CD8-positive, alpha-beta memory T cell (primary cell): ENCODE results near the gene TCP1. TPM values are rescaled to one million over a fixed set of nuclear protein-coding genes. Genes with fewer than 3 reads are reported as not detected.
"Not testable (repeated sequence)": the region's sequence is repeated elsewhere in the genome, so short reads cannot be mapped to it uniquely, and the experiment has no call there.

Experiments
- CTCF ChIA-PET: fragments of 350-600 bp; sonication (Branson Sonifier 250); formaldehyde crosslinking; loops from one replicate; lab custom pipeline; 2021; ENCODE audit warnings: antibody characterized with exemption; lab: Charles Lee
- POLR2A ChIA-PET: fragments of 350-600 bp; sonication (Branson Sonifier 250); formaldehyde crosslinking; loops from one replicate; lab custom pipeline; 2021; ENCODE audit warnings: antibody characterized with exemption; lab: Charles Lee
- DNase-seq, 5 donors: peaks; one replicate each; pipeline versions ENCODE4 v3.0.0 to v3.0.0-alpha.2; 2020 to 2022; ENCODE audit warnings: mixed read lengths in 1 of 5
- H3K27ac ChIP-seq: one replicate; pipeline ENCODE4 v1.7.0; 2013; ENCODE audit warnings: low read depth, mild to moderate bottlenecking, low read length, moderate library complexity
- H3K27me3 ChIP-seq: 2 replicates; pipeline ENCODE4 v1.7.0; 2013; ENCODE audit warnings: low read length, mild to moderate bottlenecking; ENCODE audit not compliant: insufficient read depth, poor library complexity, severe bottlenecking
- H3K36me3 ChIP-seq: 2 replicates; pipeline ENCODE4 v1.7.0; 2013; ENCODE audit warnings: mild to moderate bottlenecking, low read length, moderate library complexity; ENCODE audit not compliant: insufficient read depth
- H3K4me1 ChIP-seq: 2 replicates; pipeline ENCODE4 v1.7.0; 2013; ENCODE audit warnings: mild to moderate bottlenecking, low read length, moderate library complexity; ENCODE audit not compliant: insufficient read depth
- H3K4me3 ChIP-seq: 2 replicates; pipeline ENCODE4 v1.7.0; 2013; ENCODE audit warnings: mild to moderate bottlenecking, low read length
- H3K9me3 ChIP-seq: 2 replicates; pipeline ENCODE4 v1.7.0; 2013; ENCODE audit warnings: mild to moderate bottlenecking, low read length
- H3K27ac Mint-ChIP-seq, 8 donors: one replicate each; pipeline ENCODE4 v1.8.0; 2020 to 2021; ENCODE audit warnings: mixed read lengths in 8 of 8, mild to moderate bottlenecking in 6 of 8, inconsistent platforms in 3 of 8, moderate library complexity in 3 of 8
- H3K27me3 Mint-ChIP-seq, 2 donors: one replicate each; pipeline ENCODE4 v1.8.0; 2020 to 2021; ENCODE audit warnings: mixed read lengths in 2 of 2, mild to moderate bottlenecking in 1 of 2, moderate library complexity in 1 of 2
- H3K36me3 Mint-ChIP-seq, 3 donors: one replicate each; pipeline ENCODE4 v1.8.0; 2020 to 2021; ENCODE audit warnings: mixed read lengths in 3 of 3, inconsistent platforms in 1 of 3, mild to moderate bottlenecking in 1 of 3
- H3K4me1 Mint-ChIP-seq, 3 donors: one replicate each; pipeline ENCODE4 v1.8.0; 2020 to 2021; ENCODE audit warnings: mixed read lengths in 3 of 3, inconsistent platforms in 1 of 3, mild to moderate bottlenecking in 1 of 3
- H3K4me3 Mint-ChIP-seq, 7 donors: one replicate each; pipeline ENCODE4 v1.8.0; 2020 to 2021; ENCODE audit warnings: mixed read lengths in 7 of 7, mild to moderate bottlenecking in 6 of 7, moderate library complexity in 4 of 7, inconsistent platforms in 2 of 7
- H3K9me3 Mint-ChIP-seq, 5 donors: one replicate each; pipeline ENCODE4 v1.8.0; 2020 to 2022; ENCODE audit warnings: mixed read lengths in 5 of 5, mild to moderate bottlenecking in 3 of 5, moderate library complexity in 2 of 5, inconsistent platforms in 1 of 5
- polyA plus RNA-seq: library from polyadenylated mRNA; unstranded; fragments of 300-500 nt; fragmentation: Illumina TruSeq; gene quantifications from one replicate; pipeline ENCODE4 v1.2.3, GENCODE V29; 2021
- total RNA-seq, 2 experiments: library from RNA; stranded (reverse); gene quantifications; one replicate each; pipeline ENCODE4 v1.2.3, GENCODE V29; 2021

TCP1 gene
- total and polyA plus RNA-seq, 3 experiments from 2014 or later, result 98.2 to 617 (median 589) TPM

DNA sequence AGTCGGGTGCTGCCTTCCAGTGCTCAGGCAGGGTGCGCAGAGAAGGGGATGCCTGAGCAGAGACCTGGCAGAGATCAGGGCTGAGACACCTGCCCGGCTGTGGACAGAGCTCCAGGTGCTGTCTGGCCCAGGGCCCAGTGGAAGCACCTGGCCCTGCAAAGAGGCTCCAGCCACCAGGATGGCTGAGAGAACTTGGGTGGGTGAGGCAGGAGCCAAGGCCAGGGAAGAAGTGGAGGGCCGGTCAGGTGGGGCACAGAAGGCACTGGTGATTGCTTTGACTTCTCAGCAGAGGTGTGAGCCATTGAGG, 41.9 kb upstream of the TCP1 start:
- Mint-ChIP-seq H3K27me3 (peaks cover 0 to 3% of the 10 kb centered on the region in 2 donors), H3K4me1 (peaks cover 0 to 22% (median 6%) of the 10 kb centered on the region in 3 donors), H3K27ac (peak overlapping the region in 1 of 8 donors; percentile 20), H3K36me3 (no peaks in the 10 kb centered on the region), H3K9me3 (no peaks in the 10 kb centered on the region), H3K4me3 (no peak overlapping the region)
- H3K9me3 ChIP-seq, result no peaks in the 10 kb centered on the region
- ChIA-PET POLR2A (no interaction called here), CTCF (no interaction called here)
- H3K4me3 ChIP-seq, result no peak overlapping the region
- H3K27ac ChIP-seq, result no peak overlapping the region
- peaks cover 17% of the 10 kb centered on the region for H3K4me1 ChIP-seq
- no peak for DNase-seq
- H3K27me3 ChIP-seq, result no peaks in the 10 kb centered on the region
- no peaks in the 10 kb centered on the region for H3K36me3 ChIP-seq

- H3K36me3 ChIP-seq, result no peaks in the 10 kb centered on the region
- H3K4me3 ChIP-seq, result no peak overlapping the region
- no peaks in the 10 kb centered on the region for H3K9me3 Mint-ChIP-seq
- ChIA-PET POLR2A (no interaction called here), CTCF (no interaction called here)
- no peak overlapping the region for H3K27ac ChIP-seq
- H3K4me1 ChIP-seq, result peaks cover 17% of the 10 kb centered on the region
- peaks cover 0 to 3% of the 10 kb centered on the region in 2 donors for H3K27me3 Mint-ChIP-seq
- H3K36me3 Mint-ChIP-seq, result no peaks in the 10 kb centered on the region
- DNase-seq, result no peak
- H3K27me3 ChIP-seq, result no peaks in the 10 kb centered on the region
- peaks cover 0 to 22% (median 6%) of the 10 kb centered on the region in 3 donors for H3K4me1 Mint-ChIP-seq
- H3K9me3 ChIP-seq, result no peaks in the 10 kb centered on the region
- H3K27ac Mint-ChIP-seq, result no peak overlapping the region
- no peak overlapping the region for H3K4me3 Mint-ChIP-seq
These were observed 41.3 kb upstream of the TCP1 start for GRCh38 chr6:159830501-159831372.

- no peaks in the 10 kb centered on the region for H3K36me3 Mint-ChIP-seq
- CTCF ChIA-PET, result interaction anchor here (0.6 to 1.3 kb wide), 2 partner anchors 9 to 627 kb away, joined by 3 to 4 read pairs; no protein-coding TSS in a partner anchor
- Histone ChIP-seq H3K9me3 (no peaks in the 10 kb centered on the region), H3K27ac (no peak overlapping the region), H3K4me3 (no peak overlapping the region), H3K36me3 (no peaks in the 10 kb centered on the region), H3K4me1 (peaks cover 11% of the 10 kb centered on the region), H3K27me3 (no peaks in the 10 kb centered on the region)
- POLR2A ChIA-PET, result interaction anchor here (0.8 kb wide), 1 partner anchor 40 kb away, joined by 4 read pairs; the partner anchor contains the start of genes MRPL18 and TCP1
- DNase-seq, result no peak
- no peaks in the 10 kb centered on the region for H3K9me3 Mint-ChIP-seq
- H3K27me3 Mint-ChIP-seq, result peaks cover 0 to 3% of the 10 kb centered on the region in 2 donors
- no peak overlapping the region for H3K27ac Mint-ChIP-seq
- no peak overlapping the region for H3K4me3 Mint-ChIP-seq
- H3K4me1 Mint-ChIP-seq, result peaks cover 0 to 17% (median 2%) of the 10 kb centered on the region in 3 donors
These were observed 40.1 kb upstream of the TCP1 start for GRCh38 chr6:159829526-159829925.

GRCh38 chr6:159828074-159828473, 38.7 kb upstream of the TCP1 start:
- POLR2A ChIA-PET, result no interaction called here
- Histone ChIP-seq H3K4me1 (peaks cover 1% of the 10 kb centered on the region), H3K27ac (no peak overlapping the region), H3K4me3 (no peak overlapping the region), H3K9me3 (no peaks in the 10 kb centered on the region), H3K36me3 (no peaks in the 10 kb centered on the region), H3K27me3 (no peaks in the 10 kb centered on the region)
- Mint-ChIP-seq H3K9me3 (no peaks in the 10 kb centered on the region), H3K27ac (no peak overlapping the region), H3K36me3 (peaks cover 0 to under 1% (median 0%) of the 10 kb centered on the region in 3 donors), H3K4me1 (peaks cover 0 to 6% (median 0%) of the 10 kb centered on the region in 3 donors), H3K4me3 (no peak overlapping the region), H3K27me3 (peaks cover 0 to 3% of the 10 kb centered on the region in 2 donors)
- CTCF ChIA-PET, result no interaction called here
- no peak for DNase-seq

DNA sequence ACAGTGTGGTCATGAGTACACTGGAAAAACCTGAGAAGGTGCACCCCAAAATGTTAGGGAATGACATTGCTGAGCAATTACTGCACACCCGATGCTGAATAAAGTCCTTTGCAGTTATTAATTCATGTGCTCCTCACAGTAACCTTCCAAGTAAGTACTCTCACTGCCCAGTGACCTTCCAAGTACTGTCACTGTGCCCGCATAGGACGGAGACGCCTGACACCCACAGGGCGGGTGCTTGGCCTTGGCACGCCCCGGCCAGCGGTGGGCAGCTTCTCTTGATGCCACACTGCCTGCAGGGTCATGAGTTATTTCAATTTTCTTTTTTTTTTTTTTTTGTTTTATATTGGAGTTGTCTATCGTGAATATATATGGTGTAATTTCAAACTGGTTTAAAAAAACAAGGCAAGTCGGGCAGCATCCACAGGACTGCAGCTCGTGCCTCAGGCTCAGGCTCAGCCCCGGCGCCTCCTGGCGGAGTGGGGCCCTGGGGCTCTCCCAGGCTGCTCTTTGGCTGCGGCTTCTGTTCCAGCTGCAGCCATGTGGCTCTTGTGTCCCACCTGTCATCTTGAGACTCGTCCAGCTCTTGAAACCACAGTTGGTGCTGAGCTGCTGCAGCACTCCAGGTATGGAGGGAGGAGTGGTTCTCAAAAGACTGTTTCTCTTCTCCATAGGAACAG, 37.7 kb upstream of the TCP1 start:
- peaks cover 1 to 6% (median 2%) of the 10 kb centered on the region in 3 donors for H3K36me3 Mint-ChIP-seq
- H3K27ac Mint-ChIP-seq, result no peak overlapping the region
- POLR2A ChIA-PET, result no interaction called here
- Histone ChIP-seq H3K36me3 (no peaks in the 10 kb centered on the region), H3K4me3 (no peak overlapping the region), H3K27me3 (no peaks in the 10 kb centered on the region), H3K27ac (no peak overlapping the region), H3K9me3 (no peaks in the 10 kb centered on the region), H3K4me1 (no peaks in the 10 kb centered on the region)
- DNase-seq, result no peak
- CTCF ChIA-PET, result no interaction called here
- peaks cover 0 to 3% (median 0%) of the 10 kb centered on the region in 3 donors for H3K4me1 Mint-ChIP-seq
- H3K4me3 Mint-ChIP-seq, result no peak overlapping the region
- H3K27me3 Mint-ChIP-seq, result peaks cover 0 to 4% of the 10 kb centered on the region in 2 donors
- H3K9me3 Mint-ChIP-seq, result no peaks in the 10 kb centered on the region

GRCh38 chr6:159826004-159826403, 36.6 kb upstream of the TCP1 start:
- no peak for DNase-seq
- CTCF ChIA-PET, result no interaction called here
- H3K4me3 ChIP-seq, result no peak overlapping the region
- H3K27ac ChIP-seq, result no peak overlapping the region
- H3K36me3 ChIP-seq, result no peaks in the 10 kb centered on the region
- Mint-ChIP-seq H3K9me3 (no peaks in the 10 kb centered on the region), H3K4me3 (no peak overlapping the region), H3K27ac (no peak overlapping the region), H3K4me1 (peaks cover 0 to 3% (median 0%) of the 10 kb centered on the region in 3 donors), H3K36me3 (peaks cover 1 to 6% (median 2%) of the 10 kb centered on the region in 3 donors), H3K27me3 (peaks cover 0 to 2% of the 10 kb centered on the region in 2 donors)
- no peaks in the 10 kb centered on the region for H3K4me1 ChIP-seq
- POLR2A ChIA-PET, result no interaction called here
- no peaks in the 10 kb centered on the region for H3K9me3 ChIP-seq
- no peaks in the 10 kb centered on the region for H3K27me3 ChIP-seq

- H3K36me3 ChIP-seq, H3K27me3 Mint-ChIP-seq, H3K9me3 Mint-ChIP-seq, H3K4me3 Mint-ChIP-seq, H3K27ac Mint-ChIP-seq, H3K27ac ChIP-seq, H3K9me3 ChIP-seq, H3K4me1 ChIP-seq, CTCF ChIA-PET, H3K27me3 ChIP-seq, H3K4me3 ChIP-seq, H3K36me3 Mint-ChIP-seq: not testable (repeated sequence)
- DNase-seq, result peak in 1 of 5 donors; percentile 9
- H3K4me1 Mint-ChIP-seq, result peaks cover 11 to 12% (median 11%) of the 10 kb centered on the region in 3 donors
- POLR2A ChIA-PET, result interaction anchor here (0.7 kb wide), 1 partner anchor 17 kb away, joined by 3 read pairs; no protein-coding TSS in a partner anchor
These were observed 35.3 kb upstream of the TCP1 start for GRCh38 chr6:159824690-159825089.

GRCh38 chr6:159823953-159824352, 34.6 kb upstream of the TCP1 start:
- Mint-ChIP-seq H3K27ac (peak overlapping the region in 1 of 8 donors; percentile 50), H3K36me3 (peaks cover 1 to 6% (median 2%) of the 10 kb centered on the region in 3 donors), H3K4me1 (peaks cover 15 to 16% (median 16%) of the 10 kb centered on the region in 3 donors), H3K9me3 (no peaks in the 10 kb centered on the region), H3K4me3 (no peak overlapping the region), H3K27me3 (peaks cover 0 to 3% of the 10 kb centered on the region in 2 donors)
- no peaks in the 10 kb centered on the region for H3K36me3 ChIP-seq
- ChIA-PET POLR2A (no interaction called here), CTCF (no interaction called here)
- no peak for DNase-seq
- H3K4me1 ChIP-seq, result peaks cover 17% of the 10 kb centered on the region
- peaks cover 6% of the 10 kb centered on the region for H3K27me3 ChIP-seq
- no peaks in the 10 kb centered on the region for H3K9me3 ChIP-seq
- H3K4me3 ChIP-seq, result no peak overlapping the region
- no peak overlapping the region for H3K27ac ChIP-seq
